PC-9 (cell line): ENCODE results near the gene DIP2C.

Experiments
- EZH2 ChIP-seq: fragments of 200-600 bp; sonication (generic); IDR thresholded peaks from 2 replicates; pipeline ENCODE4 v1.8.0; 2017; ENCODE audit warnings: antibody characterized with exemption, low read depth
- TF ChIP-seq, protein P1 (sequence below): fragments of 200-600 bp; sonication (generic); conservative IDR thresholded peaks from 2 replicates; pipeline ENCODE4 v1.6.1; 2017; ENCODE audit warnings: mixed run types, antibody characterized with exemption, mild to moderate bottlenecking, moderate library complexity

DNA sequence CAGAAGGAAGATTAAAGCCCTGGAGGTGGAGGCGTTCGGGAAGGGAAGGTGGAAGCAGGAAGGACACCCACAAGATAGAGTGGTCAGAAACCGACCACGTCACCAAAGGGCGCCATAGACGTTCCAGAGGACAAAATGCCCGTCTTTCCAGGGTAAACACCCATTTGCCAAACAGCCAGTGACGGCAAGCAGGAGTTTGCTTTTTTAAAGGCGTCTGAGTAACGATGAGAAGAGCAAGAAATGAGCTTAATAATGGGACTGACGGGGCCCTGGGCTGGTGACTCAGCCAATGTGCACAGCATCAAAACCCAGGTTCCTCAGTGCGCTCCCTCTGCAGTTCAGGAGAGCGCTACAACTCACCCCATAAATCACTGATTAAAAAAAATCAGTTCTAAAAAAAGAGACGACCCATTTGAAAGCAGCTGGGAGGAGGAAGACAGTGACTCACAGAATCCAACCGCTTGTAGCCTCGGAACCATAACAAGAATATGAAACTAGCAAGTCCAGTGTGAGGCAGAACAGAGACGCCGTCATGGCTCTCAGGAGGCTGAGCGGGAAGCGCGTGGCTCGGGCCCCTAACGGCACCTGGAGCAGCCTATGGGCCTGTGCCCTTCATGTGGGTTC, 5.9 kb downstream of the DIP2C start:
- TF ChIP-seq, protein P1, sequence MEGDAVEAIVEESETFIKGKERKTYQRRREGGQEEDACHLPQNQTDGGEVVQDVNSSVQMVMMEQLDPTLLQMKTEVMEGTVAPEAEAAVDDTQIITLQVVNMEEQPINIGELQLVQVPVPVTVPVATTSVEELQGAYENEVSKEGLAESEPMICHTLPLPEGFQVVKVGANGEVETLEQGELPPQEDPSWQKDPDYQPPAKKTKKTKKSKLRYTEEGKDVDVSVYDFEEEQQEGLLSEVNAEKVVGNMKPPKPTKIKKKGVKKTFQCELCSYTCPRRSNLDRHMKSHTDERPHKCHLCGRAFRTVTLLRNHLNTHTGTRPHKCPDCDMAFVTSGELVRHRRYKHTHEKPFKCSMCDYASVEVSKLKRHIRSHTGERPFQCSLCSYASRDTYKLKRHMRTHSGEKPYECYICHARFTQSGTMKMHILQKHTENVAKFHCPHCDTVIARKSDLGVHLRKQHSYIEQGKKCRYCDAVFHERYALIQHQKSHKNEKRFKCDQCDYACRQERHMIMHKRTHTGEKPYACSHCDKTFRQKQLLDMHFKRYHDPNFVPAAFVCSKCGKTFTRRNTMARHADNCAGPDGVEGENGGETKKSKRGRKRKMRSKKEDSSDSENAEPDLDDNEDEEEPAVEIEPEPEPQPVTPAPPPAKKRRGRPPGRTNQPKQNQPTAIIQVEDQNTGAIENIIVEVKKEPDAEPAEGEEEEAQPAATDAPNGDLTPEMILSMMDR: no peak
- TF ChIP-seq EZH2: no peak
